Eye (tissue), 1 donor: ENCODE measurements around the gene MAP1LC3C.

ENCODE experiments used
- DNase-seq: peaks from one replicate; pipeline ENCODE4 v3.0.0-alpha.2; 2015

MAP1LC3C gene

GRCh38 chr1:241999026-241999425 lies at the start of gene MAP1LC3C:
MAP1LC3C (minus strand) TSS chr1:241999098; CDS start chr1:241999008, 90 bp downstream.
- peak; percentile 56 for DNase-seq

DNA sequence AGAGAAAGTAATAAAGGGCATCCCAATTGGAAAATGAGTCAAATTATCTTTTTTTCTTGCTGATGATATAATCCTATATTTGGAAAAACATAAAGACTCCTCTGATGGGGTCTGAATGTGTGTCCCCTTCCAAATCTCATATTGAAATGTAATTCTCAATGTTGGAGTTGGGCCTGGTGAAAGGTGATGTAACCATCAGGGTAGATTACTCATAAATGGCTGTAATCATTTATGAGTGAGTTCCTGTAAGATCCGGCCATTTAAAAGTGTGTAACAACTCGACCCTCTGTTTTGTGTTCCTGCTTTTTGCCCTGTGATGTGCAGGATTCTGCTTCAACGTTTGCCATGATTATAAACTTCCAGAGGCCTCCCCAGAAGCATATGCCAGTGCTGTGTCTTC lies 44.3 kb upstream of the MAP1LC3C start:
- DNase-seq: no peak

- DNase-seq: no peak
Measured at GRCh38 chr1:242034392-242034791, 35.5 kb upstream of the MAP1LC3C start.

GRCh38 chr1:242033447-242033846 lies 34.5 kb upstream of the MAP1LC3C start:
- peak; percentile 22 for DNase-seq

DNA sequence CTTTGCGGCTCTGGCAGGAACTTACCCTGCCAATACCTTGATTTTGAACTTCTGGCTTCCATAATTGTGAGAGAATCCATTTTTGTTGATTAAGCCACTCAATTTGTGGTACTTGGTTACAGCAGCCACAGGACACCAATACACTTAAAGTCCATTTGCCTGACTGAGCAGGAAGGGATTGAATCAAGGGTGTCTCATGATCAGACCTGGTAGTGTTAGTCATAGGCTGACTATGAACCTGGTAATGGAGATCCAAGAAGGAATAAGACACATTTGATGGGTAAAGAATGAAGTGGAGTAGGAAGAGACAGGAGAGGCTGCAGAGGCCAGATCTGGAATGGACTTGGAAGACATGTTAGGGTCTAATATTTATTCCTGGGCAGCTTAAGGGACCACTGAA lies 31.2 kb upstream of the MAP1LC3C start:
- no peak for DNase-seq

DNA sequence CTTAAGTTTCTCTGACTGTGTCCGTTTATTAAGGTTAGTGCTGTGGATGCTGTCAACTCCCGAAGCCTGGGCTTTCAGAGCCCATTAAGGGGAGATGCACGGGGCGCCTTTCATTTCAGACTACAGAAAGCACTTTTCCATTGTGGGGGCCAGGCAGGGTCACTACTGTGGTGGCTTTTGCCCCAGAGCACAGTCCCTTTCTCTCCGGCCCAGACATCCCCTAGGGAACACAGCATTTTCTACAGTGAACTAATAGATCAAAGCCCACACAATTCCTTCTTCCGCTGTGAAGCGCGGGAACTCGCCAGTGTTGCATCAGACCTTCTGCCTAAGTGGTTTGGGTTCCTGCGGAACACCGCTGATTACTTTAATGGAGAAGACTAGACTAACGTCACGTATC lies 26.8 kb upstream of the MAP1LC3C start:
- DNase-seq: no peak

DNA sequence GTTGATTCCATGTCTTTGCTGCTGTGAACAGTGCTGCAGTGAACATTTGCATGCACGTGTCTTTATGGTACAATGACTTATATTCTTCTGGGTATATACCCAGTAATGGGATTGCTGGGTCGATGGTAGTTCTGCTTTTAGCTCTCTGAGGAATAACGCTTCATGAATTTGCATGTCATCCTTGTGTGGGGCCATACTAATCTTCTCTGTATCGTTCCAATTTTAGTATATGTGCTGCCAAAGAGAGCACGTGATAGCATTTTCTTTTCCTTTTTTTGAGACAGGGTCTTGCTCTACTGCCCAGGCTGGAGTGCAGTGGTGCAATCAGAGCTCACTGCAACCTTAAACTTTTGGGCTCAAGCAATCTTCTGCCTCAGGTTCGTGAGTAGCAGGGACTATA lies 24.9 kb upstream of the MAP1LC3C start:
- DNase-seq: no peak

GRCh38 chr1:242019018-242019417 lies 20.1 kb upstream of the MAP1LC3C start:
- no peak for DNase-seq

DNA sequence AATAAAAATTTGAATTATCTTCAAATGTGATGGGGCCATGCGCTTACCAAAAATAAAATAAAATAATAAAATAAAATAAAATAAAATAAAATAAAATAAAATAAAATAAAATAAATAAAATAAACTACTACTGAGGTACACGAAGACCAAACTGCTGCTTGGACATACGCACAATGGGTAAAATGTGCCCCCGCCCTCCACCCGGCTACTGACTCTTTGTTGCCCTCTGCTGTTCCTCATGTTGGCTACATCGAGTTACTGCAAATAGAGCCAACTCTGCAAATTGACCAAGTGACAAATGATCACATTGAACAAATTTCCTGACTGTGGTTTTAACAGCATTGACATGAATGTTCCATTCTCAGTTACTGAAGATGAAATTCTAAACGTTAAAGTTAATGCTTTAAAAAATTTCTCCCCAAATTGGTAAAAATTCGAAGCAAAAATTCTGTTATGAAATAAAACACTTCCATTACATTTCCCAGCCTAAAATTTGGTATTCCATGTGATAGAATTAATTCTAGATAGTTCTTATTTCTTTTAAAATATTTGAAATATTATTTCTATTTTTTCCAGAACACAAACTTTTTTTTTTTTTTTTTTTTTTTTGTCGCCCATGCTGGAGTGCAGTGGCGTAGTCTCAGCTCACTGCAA lies 18.8 kb upstream of the MAP1LC3C start:
- peak; percentile 75 for DNase-seq

DNA sequence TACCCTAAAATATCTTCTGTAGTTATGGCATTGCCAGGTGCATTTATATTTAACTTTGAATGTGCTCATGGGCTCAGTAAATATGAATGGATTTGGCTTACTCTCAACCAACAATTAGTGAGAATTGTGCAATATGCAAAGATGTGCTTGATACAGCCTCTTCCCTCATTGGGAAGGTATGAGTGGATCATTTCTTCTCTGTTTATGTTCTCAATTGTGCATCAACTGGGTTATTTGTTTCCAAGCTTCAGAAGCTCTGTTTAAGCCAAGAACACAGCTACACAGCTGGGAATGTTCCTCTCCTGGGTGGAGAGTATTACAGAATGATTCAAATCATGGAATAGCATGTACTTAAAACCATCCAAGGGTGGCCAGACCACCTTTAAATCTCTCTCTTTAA lies 17.6 kb upstream of the MAP1LC3C start:
- no peak for DNase-seq

GRCh38 chr1:242011894-242012660 lies 13.2 kb upstream of the MAP1LC3C start:
- no peak for DNase-seq

DNA sequence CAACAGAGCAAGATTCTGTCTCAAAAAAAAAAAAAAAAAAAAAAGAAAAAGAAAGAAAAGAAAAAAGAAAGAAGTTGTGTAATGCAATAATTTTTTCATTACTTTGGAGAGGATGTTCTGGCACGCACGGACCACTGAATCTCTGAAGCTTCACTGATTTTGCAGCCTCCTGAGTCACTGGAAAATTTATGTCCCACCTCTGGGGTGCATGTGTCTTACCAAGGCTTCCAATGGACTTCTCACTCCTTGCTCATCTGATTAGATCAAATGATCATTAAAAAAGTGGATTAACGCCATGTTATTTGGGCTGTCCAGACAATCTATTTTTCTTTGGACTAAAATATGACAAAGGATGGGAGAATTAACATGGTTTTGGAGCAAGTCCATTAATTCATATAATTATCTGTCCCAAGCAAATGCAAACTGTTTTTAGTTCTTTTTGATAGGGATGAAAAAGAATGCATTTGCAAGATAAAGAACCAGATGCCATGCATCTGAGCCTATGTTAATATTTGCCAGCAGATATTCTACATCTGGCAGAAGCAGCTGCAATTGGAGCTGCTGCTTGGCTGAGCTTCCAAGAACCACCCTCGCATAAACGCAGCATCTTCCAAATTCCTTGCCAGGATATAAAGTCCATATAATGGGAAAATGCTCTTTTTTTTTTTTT lies 10.1 kb upstream of the MAP1LC3C start:
- DNase-seq: no peak

- DNase-seq: no peak
Measured at GRCh38 chr1:242006976-242007375, 8.1 kb upstream of the MAP1LC3C start.

DNA sequence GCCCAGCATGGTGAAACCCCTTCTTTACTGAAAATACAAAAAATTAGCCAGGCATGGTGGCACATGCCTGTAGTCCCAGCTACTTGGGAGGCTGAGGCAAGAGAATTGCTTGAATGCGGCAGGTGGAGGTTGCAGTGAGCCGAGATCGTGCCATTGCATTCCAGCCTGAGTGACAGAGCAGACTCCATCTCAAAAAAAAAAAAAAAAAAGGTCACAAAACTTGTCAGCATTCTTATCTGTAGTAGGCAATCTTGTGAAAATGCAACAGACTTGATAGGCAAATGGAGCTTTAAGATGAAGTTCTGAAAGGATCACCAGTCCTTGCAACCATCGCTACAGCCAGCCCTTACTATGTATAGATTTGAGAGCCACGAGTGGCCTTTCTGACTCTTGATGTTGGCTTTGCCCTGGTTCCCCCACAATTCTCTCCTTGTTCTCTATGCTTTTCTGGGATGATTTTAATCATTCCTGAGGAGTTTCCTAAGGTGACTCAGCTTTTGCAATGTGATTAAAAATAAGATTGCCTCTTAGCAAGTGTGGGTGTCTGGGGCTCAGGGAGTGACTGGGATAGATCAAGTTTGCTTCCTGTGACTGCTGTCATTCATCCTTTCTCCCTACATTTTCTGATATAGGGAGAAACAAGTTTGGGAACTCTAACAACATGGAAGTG lies 7.1 kb upstream of the MAP1LC3C start:
- DNase-seq: no peak

- no peak for DNase-seq
Measured at GRCh38 chr1:242004751-242005495, 6.0 kb upstream of the MAP1LC3C start.

DNA sequence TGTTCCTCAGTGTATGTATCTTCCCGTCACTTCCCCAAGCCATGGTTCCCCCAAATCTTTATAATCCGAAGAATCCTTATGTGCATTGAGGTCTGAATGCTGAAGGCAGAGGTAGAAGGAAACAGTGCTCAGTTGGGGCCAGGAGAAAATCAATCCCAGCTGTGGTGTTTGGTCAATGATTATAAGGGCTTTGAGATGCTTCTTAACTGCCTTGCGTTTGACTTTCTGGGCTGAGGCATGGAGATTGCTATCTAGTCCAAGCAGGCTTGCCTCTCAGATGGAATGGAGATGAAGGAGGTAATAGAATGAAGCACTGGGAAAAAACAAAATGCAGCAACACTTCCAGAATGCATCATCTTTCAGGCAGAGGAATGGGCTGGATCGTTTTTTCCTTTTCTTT lies 3.6 kb upstream of the MAP1LC3C start:
- no peak for DNase-seq

DNA sequence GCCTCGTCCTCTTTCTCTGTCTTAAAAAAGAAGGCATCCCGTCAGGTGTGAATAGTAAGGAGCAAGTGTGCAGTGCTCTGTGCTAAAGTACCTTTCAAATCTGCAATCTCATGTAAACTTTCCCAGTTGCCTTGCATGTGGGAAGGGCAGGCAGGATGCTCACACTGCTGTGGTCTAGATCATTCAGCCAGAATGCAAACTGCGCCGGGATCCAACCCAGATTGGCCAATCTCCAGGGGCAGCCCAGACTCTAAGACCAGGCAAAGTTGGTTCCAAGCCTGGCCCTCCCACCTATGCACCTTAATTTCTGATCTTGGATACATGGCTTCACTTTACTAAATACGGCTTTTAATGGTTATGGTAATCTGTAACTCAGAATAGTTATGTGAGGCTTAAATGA lies 3.2 kb upstream of the MAP1LC3C start:
- no peak for DNase-seq

GRCh38 chr1:242000434-242000833 lies 1.5 kb upstream of the MAP1LC3C start:
- no peak for DNase-seq

DNA sequence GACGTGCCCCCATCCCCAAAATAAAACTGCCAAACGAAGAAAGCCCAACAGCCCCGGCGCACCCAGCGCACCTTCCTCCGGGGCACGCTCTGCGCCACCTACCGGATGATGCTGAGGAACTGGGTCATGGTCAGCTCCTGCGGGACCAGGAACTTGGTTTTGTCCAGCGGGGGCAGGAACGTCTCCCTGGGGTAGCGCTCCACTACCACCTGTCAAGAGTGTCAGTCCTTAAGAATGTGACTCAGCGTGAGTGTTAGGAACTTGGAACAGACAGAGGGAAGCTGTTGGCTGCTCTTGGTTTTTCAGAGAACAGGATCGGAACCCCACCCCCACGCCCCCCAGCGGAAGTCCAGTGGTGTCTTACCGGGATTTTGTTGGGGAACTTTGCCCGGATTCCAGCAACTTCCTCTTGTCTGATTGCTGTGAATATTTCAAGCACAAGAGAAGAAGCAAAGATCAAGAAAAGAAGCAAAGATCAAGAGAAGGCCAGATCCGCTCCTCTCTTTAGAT lies 431 bp downstream of the MAP1LC3C start:
- DNase-seq: peak; percentile 81

- no peak for DNase-seq
Measured at GRCh38 chr1:241997401-241997998, 1.4 kb downstream of the MAP1LC3C start.

DNA sequence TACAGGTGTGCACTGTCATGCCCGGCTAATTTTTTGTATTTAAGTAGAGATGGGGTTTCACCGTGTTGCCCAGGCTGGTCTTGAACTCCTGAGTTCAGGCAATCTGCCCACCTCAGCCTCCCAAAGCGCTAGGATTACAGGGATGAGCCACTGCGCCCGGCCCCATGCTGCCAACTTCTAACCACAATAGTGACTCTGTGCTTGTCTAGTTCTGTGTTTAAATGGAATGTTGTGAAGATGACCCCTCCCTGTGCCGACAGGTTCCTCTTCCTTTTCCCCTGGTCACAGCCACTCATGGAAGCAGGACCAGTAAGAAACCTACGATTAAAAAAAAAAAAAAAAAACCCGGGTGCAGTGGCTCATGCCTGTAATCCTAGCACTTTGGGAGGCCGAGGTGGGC lies 4.7 kb downstream of the MAP1LC3C start:
- DNase-seq: no peak

DNA sequence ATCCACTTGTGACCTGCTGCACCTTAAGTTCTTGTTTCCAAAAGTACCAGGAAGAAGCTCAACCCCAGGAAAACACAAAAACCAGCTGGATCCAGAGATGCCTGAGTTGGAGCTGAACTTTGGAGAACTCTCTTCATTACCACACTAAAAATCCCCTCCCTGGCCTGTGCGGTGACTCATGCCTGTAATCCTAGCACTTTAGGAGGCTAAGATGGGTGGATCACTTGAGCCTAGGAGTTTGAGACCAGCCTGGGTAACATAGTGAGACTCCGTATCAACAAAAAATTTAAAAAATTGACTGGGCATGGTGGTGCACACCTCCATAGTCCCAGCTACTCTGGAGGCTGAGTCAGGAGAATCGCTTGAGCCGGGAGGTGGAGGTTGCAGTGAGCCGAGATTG lies 6.2 kb downstream of the MAP1LC3C start:
- DNase-seq: no peak
